KBM-7 (cell line): Measurements from ENCODE around the gene CRTAP.
A peak's percentile ranks its signal among the peaks of the same experiment; 100 is the strongest.
"Not testable (repeated sequence)": the region's sequence is repeated elsewhere in the genome, so short reads cannot be mapped to it uniquely, and the experiment has no call there.

Experiments used
- DNase-seq: peaks from one replicate; pipeline ENCODE4 v3.0.0-alpha.2; 2015
- in situ Hi-C: fragments of 300-500 bp; cut with MboI; formaldehyde crosslinking; loops from 2 replicates; pipeline ENCODE4 v1.14.3; 2020; ENCODE audit warnings: low sequenced_read_pairs, low pct_unique_long_range_greater_than_20kb, mixed read lengths

The CRTAP gene

DNA sequence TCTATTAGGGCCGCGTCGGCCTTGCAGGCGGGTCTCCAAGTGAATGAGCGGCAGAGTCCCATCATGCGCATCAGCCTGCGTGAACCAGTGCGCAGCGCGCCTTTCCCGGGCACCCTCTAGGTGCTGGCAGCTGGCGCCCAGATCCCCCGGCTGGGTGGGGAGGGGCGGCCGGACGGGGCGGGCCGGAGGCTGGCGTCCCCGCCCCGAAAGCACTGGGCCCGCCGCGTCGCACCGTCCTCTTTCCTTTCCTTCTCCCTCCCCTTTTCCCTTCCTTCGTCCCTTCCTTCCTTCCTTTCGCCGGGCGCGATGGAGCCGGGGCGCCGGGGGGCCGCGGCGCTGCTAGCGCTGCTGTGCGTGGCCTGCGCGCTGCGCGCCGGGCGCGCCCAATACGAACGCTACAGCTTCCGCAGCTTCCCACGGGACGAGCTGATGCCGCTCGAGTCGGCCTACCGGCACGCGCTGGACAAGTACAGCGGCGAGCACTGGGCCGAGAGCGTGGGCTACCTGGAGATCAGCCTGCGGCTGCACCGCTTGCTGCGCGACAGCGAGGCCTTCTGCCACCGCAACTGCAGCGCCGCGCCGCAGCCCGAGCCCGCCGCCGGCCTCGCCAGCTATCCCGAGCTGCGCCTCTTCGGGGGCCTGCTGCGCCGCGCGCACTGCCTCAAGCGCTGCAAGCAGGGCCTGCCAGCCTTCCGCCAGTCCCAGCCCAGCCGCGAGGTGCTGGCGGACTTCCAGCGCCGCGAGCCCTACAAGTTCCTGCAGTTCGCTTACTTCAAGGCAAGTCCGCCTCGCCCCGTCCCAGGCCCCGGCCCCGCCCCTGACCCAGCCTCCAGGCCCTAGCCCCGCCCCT, at the start of gene CRTAP:
Gene CRTAP (plus strand): TSS at position 243 of the 850 bp plus-strand sequence. CDS start 64 bp downstream, at position 307.
- in situ Hi-C loops: loop anchor here (25.0 kb wide), 1 partner anchor 673 kb away; the partner anchor contains the start of gene PDCD6IP
- peak; percentile 95 for DNase-seq

DNA sequence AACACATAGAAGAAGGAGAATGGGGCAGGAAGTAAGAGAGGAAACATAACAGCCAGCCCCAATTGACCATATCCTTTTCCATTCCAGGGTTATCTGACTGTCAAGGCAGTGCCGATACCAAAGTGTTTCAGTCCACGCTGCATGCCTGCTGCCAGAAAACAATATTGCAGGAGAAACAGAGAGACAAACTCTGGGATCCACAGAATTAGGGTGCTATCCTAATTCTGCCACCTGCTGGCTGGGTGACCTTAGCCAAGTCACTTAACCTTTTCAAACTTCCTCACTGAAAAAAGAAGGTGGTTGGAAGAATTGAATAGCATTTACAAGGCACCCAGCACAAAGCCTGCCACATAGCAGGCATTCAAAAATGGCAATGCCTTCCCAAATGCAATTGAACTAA, 48.9 kb upstream of the CRTAP start:
- DNase-seq: peak; percentile 11

DNA sequence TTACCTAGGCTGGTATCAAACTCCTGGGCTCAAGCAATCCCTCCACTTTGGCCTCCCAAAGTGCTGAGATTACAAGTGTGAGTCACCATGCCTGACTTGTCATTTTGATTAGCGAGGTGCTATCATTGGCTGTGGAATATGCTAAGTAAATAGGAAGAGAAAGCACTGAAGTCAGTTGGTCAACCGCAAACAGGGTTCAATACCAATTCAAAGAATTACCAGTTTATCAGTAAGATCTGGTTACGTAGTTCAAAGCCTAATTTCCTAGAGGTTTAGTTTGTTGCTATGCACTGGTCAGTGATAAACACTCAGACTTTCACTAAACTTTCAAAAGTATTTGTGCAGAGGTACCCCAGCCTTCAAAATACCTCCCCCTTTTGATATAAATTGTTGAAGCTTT, 46.3 kb upstream of the CRTAP start:
- no peak for DNase-seq
- in situ Hi-C loops: no loop called here

More for the DNA sequence above, 48.9 kb upstream of the CRTAP start:
- in situ Hi-C loops: no loop called here

DNA sequence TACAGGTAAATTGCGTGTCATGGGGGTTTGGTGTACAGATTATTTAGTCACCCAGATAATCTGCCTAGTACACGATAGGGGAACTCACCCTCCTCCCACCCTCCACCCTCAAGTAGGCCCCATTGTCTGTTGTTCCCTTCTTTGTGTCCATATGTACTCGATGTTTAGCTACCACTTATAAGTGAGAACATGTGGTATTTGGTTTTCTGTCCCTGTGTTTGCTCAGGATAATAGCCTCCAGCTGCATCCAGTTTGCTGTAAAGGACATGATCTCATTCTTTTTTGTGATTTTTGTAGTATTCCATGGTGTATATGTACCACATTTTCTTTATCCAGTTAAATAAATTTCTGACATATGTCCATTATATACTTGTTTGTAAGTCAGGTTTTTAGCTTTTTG, 44.0 kb upstream of the CRTAP start:
- in situ Hi-C loops, DNase-seq: not testable (repeated sequence)

DNA sequence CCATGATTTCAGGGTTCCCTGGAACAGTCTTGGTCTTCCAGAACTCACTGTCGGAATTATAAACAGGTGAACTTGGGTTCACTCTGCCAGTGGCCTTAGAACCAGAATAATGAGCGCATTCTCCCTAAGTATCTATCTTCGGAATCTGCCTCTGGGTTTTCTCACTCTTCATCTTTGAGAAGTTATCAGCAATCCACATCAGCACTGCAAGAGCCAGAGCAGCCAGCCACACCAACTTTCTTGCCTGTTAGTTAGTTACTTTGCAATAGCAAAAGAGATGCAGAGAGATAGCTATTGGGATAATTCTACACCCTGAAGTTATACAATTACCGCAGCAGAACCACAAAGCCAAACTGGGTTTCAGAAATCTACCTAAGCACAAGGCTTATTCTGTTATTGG, 42.6 kb upstream of the CRTAP start:
- in situ Hi-C loops: no loop called here
- DNase-seq: no peak

DNA sequence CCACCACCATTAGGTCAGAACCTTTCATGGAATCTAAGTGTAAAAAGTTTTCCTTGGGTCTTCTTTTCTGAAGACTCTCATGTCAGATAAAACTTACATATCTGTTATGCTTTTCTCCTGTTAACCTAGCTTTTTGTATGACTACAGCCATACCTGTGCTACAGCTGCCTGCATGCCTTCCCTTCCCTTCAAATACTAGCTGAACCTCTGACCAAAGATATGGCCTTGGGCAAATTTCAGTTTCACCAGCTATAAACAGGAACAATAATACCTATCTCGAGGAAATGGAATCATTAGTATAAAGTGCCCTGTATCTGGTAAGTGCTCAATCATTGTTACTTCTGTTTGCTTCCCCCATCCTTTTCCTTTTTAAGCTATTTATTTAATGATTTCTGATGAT, 41.9 kb upstream of the CRTAP start:
- in situ Hi-C loops: no loop called here
- no peak for DNase-seq

DNA sequence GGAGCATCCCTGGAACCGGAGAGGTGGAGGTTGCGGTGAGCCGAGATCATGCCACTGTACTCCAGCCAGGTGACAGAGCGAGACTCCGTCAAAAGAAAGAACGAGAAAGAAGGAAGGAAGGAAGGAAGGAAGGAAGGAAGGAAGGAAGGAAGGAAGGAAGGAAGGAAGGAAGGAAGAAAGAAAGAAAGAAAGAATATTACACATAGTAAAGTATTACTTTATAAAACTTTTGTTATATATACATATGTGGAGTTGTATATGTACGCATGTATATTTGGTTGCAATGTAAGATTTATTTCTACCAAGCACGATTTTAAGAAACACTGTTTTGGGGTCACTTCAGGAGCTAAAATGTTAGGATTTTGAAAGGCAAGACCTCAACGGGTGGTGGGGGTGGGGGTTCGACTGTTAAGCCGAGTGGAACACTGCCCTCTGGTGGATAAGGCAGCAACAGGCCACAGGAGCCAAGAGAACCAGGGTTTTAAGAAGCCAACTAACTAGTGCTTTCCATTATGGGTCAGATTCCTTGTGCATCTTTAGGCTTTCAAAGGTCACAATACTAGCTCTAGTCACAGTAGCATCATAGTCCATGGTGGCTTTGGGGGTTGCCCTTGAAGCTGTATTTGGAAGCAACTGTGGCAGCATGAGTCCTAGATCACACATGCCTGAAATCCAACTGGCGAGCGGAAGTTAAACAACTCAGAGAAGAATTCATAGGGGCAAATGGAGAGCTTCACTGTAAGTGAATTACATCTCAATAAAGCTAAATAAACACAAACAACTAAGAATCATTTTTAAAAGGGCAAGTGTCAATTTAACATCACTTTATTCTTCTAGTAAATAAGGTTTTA, 39.4 kb upstream of the CRTAP start:
- in situ Hi-C loops: no loop called here
- peak; percentile 72 for DNase-seq

DNA sequence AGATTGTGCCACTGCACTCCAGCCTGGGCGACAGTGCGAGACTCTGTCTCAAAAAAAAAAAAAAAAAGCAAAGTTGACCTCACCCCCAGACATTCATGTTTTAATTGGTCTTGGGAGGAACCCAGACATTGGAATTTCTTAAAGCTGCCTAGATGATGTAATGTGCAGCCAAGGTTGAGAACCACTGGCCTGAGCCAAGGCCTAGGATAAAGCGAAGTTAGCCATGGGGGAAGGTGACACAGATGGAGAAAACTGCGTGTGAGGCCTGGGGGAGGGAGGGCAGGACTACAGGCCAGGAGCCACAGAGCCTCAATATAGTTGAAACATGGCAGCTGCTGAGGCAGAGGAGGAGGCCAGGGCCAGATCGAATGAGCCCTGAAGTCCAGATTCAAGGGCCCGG, 37.8 kb upstream of the CRTAP start:
- no peak for DNase-seq
- in situ Hi-C loops: no loop called here

DNA sequence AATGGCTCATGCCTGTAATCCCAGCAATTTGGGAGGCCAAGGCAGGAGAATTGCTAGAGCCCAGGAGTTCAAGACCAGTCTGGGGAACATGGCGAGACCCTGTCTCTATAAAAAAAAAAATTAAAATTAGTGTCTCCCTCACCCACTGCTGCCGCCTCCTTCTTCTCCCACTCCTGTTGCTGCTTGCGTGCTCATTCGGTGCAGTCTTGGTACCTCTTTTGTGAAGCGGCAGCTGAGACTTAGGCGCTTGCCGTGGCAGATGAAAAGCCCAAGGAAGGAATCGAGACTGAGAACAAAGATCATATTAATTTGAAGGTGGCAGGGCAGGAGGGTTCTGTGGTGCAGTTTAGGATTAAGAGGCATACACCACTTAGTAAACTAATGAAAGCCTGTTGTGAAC, 36.9 kb upstream of the CRTAP start:
- in situ Hi-C loops: no loop called here
- no peak for DNase-seq

DNA sequence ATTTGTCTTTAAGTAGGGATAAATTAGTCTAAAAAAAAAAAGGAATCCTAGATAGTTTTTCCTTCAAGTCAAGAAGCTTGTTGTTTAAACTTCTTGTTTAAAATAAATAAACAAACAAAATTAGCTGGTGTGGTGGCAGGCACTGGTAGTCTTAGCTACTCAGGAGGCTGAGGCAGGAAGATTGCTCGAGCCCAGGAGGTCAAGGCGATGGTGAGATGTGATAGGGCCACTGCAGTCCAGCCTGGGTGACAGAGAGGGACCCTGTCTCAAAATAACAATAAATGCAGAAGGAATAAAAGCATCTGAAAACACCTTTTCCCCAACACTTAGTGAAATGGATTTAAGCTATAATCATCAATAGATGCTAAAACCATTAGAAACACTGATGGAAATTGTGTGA, 35.8 kb upstream of the CRTAP start:
- in situ Hi-C loops: no loop called here
- no peak for DNase-seq

DNA sequence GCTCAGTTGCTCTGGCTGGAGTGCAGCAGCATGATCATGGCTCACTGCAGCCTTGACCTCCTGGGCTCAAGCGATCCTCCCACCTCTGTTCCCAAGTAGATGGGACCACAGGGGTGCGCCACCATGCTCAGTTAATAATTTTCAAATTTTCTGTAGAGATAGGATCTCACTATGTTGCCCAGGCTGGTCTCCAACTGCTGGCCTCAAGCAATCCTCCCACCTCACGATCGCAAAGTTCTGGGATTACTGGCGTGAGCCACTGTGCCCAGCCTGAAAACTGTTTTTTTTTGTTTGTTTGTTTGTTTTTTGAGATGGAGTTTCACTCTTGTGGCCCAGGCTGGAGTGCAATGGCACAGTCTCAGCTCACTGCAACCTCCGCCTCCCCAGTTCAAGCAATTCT, 34.0 kb upstream of the CRTAP start:
- in situ Hi-C loops, DNase-seq: not testable (repeated sequence)

DNA sequence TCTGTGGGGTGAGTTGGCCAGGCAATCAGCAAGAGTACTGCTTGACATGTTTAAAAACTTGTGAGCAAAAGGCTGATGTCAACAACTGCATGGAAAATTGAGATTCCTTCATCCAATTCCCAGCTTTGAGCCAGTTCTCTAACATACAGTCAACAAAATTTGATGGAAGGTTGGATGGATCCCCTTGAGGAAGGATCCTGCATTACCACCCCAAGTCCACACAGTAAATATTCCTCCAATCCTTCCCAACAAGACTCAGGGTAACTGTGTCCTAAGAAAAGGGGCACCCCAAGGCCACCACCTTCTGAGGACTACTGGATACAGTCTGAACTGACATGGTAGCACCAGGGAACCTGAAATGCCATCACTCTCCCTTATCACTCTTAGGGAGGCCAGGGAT, 32.0 kb upstream of the CRTAP start:
- in situ Hi-C loops: no loop called here

DNA sequence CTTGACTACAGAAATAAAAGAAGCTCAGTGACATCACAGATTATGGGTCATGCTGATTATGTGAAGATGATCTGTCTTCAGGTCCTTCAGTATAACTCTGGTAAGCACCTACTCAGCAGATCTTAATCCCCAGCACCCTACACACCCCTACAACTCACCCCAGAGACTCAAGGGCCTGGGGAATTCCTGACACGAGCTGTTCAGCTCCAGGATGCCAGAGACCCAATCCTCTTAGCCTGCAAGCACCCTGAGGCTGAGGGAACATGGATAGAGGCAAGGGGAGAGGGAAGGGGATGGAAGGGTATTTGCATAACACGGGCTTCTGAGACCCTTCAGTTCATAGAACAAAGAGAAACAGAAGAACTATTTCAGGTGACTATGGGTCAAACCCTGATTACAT, 29.9 kb upstream of the CRTAP start:
- no peak for DNase-seq
- in situ Hi-C loops: no loop called here

More for the DNA sequence above, 32.0 kb upstream of the CRTAP start:
- no peak for DNase-seq

DNA sequence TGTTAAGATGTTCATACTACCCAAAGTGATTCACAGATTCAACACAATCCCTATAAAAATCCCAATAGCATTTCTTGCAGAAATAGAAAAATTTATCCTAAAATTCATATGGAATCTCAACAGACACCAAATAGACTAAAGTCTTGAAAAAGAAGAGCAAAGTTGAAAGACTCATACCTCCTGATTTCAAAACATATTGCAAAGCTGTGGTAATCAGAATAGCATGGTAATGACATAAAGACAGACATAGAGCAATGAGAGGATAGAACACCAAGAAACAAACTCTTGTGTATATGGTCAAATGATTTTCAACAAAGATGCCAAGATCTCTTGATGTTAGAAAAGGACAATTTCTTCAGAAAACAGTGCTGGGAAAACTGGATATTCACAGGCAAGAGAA, 25.1 kb upstream of the CRTAP start:
- in situ Hi-C loops: no loop called here
- DNase-seq: no peak

DNA sequence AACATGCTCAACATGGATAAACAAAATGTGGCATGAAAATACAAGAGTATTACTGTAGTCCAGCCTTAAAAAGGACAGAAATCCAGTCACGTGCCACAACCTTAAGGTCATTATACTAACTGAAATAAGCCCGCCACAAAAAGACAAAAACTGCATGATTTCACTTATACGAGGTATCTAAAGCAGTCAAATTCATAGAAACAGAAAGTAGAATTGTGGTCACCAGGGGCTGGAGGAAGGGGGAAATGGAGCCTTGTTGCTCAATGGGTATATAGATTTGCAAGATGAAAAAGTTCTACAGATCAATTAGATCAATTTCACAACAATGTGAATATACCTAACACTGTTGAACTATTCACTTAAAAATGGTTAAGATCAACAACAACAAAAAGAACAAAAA, 24.3 kb upstream of the CRTAP start:
- DNase-seq: peak; percentile 17
- in situ Hi-C loops: no loop called here

DNA sequence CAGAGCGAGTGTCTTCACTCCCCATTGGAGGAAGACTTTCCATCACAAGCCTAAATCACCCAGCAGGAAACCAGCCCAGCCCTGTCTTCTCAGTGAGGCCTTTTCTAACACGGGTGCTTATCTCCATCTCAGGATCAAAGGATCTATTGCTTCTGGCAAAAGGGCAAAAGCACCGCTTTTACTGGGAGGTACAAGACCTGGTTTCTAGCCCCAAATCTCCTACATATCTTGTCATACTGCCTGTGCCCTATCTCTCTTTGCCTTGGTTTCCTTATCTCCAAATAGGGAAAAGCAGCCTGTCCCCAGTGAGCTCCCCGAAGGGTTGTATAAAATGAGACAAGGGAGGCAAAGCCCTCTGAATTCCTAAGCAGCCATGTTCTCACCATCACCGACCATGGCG, 22.1 kb upstream of the CRTAP start:
- in situ Hi-C loops: no loop called here
- no peak for DNase-seq

DNA sequence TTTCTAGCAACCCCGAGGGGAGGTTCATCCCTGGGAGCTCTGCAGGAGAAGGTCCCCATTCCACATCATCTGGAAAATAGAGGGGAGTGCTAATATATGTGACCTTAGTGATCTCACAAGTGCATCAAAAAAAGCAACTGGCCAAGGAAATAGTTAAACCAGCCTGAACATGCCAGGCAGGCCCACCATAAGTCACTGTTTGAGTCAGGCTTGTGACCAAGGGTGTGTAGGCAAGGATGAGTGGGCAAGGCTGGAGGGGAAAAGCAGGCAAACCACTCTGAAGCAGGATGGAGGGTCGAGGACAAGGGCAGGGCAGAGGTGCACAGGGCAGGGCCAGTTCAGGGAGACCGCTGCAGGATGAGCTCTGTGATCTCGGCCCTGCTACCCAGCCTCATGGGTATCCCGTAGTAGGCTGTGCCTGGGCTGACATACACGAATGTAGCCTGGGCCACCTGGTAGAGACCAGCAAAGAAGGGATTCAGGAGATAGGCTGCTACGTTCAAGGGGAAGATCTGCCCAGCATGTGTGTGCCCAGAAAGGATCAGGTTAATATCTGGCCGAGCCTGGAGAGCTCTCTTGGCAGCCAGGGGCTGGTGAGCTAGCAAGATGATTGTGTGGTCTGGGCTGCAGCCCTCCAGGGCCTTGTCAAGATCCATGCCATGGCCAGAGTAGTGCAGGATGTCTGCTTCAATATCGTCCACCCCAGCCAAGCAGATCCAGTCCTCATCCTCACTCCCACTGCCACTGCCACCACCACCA, 21.1 kb upstream of the CRTAP start:
- in situ Hi-C loops: no loop called here
- DNase-seq: no peak

DNA sequence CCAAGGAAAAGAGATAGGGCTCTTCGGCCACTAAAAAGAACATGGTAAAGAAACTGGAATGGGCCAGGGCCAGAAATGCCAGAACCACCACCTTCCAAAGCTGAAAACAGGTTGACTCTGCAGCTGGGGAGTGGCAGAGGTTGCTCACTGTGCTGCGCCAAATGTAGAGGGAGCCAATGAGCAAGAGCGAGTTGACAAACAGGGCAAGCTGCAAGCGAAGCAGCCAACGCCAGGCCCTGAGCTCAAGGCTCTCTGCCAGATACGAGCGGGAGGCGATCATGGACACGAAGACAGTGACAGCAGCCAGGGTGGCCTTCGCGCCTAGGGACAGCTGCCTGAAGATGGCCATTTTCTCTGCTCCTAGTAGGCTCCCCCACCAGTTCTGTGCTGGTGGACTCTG, 20.0 kb upstream of the CRTAP start:
- in situ Hi-C loops: no loop called here
- DNase-seq: no peak

DNA sequence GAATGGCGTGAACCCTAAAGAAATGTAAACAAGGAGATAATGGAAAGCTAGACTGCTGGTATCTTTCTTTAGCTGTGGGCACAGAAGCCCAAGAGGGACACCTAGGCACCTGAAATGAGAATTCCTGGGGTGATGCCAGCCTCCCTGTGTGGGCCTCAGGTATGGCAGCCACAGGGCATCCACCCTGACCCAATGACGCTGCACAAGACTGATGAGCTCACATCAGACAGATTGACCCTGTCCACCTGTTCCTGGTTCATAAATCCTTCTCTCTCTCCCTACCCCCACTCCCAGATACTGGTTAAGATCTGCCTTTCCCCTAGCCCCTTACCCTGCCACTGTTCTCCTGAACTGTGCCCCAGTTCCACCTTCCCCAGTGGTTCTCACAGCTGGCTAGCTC, 18.4 kb upstream of the CRTAP start:
- DNase-seq: no peak
- in situ Hi-C loops: no loop called here
